Measurements from ENCODE around the gene RARRES1.

DNA sequence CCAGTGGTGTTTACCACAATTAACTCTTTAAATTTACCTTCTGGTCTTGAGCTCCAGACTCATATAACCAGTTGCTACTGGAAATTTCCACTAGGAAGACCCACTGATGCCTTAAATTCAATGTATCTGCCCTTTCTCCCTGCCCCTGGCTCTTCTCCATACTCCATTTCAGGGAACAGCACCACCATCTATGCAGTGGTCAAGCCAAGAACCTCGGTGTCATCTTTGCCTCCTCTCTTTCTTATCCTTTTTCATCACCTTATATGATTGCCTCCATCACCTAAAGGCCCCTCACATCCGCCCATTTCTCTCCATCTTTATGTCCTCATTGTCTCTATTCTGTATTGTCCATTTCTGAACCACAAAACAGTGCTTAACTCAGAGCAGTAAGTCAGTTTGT is 48.9 kb upstream of the RARRES1 start:
- TF ChIP-seq ELF4 (IDR thresholded peaks at IDR 0.05) (no peak), SP1 (IDR thresholded peaks at IDR 0.05) (no peak), FOXA1 (IDR thresholded peaks at IDR 0.05) (no peak), BHLHE40 (IDR thresholded peaks at IDR 0.05; ENCODE audit: borderline replicate concordance) (no peak), ARNT (IDR thresholded peaks at IDR 0.05) (no peak), ZNF384 (IDR thresholded peaks at IDR 0.05) (no peak), CTBP1 (IDR thresholded peaks at IDR 0.05; ENCODE audit: borderline replicate concordance) (no peak), NFRKB (IDR thresholded peaks at IDR 0.05) (no peak), FOXM1 (IDR thresholded peaks at IDR 0.05; ENCODE audit: borderline replicate concordance) (no peak), LEF1 (IDR thresholded peaks at IDR 0.05; ENCODE audit: borderline replicate concordance) (no peak), FOXK2 (IDR thresholded peaks at IDR 0.05) (no peak)
- TF ChIP-seq, protein P1, sequence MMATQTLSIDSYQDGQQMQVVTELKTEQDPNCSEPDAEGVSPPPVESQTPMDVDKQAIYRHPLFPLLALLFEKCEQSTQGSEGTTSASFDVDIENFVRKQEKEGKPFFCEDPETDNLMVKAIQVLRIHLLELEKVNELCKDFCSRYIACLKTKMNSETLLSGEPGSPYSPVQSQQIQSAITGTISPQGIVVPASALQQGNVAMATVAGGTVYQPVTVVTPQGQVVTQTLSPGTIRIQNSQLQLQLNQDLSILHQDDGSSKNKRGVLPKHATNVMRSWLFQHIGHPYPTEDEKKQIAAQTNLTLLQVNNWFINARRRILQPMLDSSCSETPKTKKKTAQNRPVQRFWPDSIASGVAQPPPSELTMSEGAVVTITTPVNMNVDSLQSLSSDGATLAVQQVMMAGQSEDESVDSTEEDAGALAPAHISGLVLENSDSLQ (IDR thresholded peaks at IDR 0.05) = no peak

Measured in HEK293T (cell line).